Measurements from ENCODE around the gene ZNF205.

The ZNF205 gene

DNA sequence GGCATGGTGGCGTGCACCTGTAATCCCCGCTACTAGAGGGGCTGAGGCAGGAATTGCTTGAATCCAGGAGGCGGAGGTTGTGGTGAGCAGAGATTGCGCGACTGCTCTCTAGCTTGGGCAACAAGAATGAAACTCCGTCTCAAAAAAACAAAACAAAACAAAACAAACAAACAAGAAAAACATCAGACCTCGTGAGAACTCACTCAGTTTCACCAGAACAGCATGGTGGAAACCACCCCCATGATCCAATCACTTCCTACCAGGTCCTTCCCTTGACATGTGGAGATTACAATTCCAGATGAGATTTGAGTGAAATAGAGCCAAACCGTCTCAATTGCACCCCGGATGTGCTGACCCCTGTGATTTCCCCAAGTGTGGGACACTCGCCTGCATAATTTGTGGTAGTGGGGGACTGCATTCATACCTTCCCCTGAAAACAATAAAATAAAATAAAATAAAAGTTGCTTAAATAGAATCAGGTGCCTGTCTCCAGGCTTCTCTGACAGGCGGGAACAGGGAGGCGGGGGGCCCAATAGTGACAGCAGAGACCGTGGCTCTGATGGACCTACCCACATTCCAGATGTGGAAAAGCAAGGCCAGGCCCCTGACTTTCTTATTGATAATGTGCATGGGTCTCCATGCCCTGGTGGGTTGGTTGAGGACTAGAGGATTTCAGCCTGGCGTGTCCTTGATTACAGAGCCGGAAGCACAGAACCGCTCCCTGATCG lies 26.4 kb upstream of the ZNF205 start:
- no peak for DNase-seq

DNA sequence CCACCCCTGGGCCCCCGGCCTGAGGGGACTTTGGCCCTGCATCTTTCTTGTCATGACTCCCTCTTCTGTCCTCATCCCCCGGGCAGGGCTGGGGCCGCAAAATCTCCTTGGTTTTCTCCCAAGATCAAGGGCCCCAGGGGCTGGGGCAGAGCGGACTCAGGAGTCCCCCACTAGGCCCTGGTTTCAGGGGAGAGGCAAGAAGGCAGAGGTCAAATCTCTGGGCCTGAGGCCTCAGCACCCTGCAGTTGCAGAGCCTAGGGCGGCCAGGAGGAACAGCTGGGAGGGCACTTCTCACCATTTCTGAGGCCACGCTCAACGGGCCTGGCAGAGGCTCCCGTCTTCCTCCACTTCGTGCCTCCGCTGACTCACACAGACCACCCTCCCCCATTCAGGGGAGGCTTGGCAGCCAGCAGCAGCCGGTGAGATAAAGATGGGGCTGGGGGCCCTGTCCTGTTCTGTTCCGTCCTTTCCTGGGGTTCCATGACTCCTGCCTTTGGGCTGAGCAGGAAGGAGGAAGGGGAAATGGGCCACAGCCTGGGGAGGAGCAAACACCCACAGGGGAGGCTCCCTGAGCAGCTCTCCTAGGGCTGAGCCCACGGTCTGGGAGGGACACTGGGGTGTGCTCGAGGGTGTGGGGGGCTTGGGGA lies 25.7 kb upstream of the ZNF205 start:
- no peak for DNase-seq

DNA sequence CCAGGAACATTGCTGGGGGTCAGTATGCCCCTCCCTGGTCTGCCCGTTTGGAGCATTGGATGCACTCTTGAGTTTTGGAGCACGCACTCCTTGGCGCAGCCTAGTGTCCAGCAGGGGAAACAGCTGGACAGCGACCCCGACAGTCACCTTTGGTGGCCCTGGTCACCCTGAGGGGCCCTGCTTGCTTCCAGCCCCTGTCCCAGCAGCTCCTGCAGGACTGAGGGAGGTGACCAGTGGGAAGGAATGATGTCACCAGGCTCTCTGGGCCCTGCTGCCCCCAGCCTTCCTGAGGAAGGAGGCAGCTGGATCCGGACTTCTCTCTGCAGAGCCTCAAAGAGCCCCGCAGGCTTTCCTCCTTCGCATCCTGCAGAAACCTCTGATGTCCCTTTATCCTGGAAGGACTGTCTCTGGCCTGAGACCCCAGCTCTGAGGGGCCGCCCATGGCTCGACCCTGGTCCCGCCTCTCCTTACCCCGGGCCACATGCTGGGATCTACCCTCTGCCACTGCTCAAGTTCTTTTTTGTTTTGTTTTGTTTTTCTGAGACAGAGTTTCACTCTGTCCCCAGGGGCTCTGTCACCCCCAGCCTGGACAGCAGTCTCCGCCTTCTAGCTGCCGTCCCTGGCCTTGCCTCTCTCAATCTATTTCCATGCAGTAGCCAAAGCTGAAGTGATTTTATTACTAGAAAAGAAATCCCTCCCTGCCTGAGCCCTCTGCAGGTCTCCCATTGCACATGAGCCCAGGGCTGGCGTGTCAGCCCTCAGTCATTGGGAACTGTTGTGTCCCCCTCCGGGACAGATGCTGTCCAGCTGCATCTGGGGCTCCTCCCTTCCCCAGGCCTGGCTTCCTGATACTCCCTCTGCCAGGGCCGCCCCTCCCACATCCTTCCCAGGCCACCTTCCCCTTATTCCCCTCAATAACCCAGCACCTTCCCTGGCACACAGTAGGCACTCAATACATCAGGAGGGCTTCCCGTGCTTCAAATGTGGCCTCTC lies 24.8 kb upstream of the ZNF205 start:
- no peak for DNase-seq

DNA sequence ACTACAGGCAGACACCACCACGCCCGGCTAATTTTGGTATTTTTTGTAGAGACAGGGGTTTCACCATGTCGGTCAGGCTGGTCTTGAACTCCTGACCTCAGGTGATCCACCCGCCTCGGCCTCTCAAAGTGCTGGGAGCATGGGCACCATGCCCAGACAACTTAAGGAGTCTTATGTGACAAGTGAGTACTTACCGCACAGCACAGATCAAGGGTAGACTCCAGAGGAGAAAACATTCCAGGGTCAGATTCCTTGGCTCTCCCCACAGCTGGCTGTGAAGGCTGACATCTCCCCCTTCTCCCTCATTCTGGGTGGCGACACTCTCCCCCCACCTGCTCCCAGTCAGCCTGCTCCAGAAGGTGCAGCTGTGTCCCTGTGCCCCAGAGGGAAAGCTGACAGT lies 23.9 kb upstream of the ZNF205 start:
- no peak for DNase-seq

DNA sequence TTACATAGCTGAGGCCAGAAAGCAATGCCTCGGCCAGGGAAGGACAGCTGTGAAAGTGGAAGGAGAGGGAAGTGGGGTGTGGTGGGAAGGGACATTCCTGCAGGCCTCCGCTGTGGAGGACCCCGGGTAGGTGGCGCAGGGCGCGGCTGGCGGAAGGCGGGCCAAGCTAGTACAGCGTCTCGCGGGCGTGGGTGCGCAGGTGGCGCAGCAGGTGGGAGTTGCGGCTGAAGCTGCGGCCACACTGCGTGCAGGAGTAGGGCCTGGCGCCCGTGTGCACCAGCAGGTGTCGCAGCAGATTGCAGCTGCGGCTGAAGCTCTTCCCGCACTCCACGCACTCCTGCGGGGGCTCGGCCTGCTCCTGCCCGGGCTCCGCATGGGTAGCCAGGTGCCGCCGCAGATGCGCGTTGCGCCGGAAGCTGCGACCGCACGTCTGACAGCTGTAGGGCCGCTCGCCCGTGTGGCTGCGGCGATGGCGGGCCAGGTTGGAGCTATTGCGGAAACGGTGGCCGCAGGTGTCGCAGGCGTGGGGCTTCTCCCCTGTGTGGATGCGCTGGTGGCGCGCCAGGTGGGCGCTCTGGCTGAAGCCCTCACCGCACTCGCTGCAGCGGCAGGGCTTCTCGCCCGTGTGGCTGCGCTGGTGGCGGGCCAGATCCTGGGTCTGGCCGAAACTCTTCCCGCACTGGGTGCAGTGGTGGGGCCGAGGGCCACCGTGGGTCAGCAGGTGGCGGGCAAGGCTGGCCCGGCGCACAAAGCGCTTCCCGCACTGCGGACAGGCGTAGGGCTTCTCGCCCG lies 23.3 kb upstream of the ZNF205 start:
- DNase-seq = no peak

DNA sequence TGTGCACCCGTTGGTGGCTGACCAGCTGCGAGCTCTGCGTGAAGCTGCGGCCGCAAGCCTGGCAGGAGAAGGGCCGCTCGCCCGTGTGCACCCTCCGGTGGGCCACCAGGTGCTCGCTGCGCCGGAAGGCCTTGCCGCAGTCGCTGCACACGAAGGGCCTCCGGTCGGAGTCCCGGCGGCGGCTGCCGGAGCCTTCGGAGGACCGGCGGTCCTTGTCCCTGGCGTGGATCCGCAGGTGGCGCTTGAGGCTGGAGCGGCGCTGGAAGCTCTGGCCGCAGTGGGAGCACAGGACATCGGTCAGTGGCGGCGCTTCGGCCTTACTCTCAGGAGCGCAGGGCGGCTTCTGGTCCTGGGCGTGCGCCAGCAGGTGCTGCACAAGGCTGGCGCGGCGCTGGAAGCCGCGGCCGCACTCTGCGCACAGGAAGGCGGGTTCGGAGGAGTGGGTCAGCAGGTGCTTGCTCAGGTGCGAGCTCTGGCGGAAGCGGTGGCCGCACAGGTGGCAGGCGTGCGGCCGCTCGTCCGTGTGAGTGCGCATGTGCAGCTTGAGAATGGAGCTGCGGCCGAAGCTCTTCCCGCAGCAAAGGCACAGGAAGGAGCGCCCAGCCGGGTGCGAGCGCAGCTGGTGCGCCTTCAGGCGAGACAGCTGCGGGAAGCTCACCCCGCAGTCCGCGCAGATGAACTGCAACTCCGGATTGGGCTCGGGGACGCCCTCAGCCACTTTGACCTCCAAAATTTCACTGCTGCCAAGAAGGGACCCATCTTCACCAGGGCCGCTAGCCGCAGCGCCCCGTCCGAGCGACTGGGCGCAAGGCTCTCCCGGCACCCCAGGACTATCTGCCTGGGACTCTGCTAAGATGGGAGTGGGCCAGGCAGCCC lies 22.4 kb upstream of the ZNF205 start:
- peak; percentile 29 for DNase-seq

DNA sequence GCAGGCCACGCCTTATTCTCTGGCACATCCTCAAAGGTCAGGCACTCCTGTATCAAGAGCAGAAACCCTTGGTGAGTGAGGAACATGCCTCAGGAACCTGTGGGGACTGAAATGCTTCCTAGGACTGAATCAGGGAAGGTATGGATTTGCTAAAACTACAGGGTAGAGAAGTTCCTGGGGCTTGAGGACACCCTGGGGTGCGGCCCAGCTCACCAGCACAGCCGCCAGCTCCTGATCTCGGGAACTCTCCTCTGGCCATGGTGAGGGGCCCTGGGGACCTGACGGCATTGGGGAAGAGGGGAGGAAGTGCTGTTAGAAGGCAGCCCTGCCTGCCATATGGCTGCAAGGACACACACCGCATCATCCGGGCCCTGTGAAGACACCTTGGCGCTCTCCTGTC lies 20.8 kb upstream of the ZNF205 start:
- no peak for DNase-seq

DNA sequence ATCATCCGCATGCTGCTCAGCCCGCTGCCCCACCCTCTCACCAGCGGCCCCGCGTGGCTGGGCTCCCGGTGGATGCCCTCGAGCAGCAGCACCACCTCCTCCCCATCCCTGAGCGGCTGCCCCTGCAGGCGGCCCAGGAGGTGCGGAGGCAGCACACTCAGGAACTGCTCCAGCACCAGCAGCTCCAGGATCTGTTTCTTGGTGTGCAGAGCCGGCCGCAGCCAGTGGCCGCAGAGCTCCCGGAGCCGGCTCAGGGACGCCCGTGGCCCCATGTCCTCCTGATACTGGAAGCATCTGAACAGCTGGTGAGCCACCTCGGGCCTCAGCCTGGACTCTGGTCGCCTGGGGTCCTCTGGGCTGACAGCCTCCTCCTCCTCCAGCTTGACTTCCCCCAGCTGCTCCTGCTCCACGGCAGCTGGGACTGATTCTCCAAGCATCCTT lies 19.9 kb upstream of the ZNF205 start:
- no peak for DNase-seq

DNA sequence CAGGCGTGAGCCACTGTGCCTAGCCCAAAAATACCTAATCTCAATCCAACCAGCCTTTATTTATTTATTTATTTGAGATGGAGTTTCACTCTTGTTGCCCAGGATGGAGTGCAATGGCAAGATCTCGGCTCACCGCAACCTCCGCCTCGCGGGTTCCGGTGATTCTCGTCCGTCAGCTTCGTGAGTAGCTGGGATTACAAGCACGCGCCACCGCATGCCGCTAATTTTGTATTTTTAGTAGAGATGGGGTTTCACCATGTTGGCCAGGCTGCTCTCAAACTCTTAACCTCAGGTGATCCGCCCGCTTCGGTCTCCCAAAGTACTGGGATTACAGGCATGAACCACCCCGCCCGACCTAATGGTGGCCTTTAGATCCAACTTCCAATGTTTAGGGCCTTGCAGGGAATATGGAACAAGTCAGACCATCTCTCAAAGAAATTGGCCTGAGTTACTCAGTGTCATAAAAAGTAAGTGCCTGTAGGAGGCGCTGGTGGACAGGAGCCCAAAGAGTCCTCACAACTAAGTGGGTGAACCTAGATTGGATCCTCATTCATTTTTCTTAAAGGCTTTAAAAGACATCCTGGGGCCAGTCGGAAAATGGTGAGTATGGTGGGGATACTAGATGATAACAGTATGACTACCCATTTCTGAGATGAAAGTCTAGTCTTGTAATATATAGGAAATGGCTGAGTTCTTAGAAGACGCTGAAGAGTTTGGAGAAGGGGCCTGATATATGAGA lies 17.9 kb upstream of the ZNF205 start:
- DNase-seq = peak; percentile 19

DNA sequence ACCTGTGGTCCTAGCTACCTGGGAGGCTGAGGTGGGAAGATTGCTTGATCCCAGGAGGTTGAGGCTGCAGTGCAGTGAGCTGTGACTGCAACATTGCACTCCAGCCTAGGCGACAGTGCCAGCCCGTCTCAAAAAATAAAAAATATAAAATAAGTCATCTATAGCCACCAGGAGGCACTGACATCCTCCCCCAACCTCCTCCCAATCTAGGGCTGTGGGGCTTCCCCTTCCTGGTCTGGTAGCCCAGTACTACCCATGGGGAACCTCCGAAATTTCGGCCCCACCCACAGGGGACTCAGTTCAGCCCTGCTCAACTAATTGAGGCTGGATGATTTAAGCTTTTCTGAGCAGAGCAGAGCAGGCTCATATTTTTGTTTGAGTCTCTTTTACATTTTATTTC lies 16.5 kb upstream of the ZNF205 start:
- no peak for DNase-seq

DNA sequence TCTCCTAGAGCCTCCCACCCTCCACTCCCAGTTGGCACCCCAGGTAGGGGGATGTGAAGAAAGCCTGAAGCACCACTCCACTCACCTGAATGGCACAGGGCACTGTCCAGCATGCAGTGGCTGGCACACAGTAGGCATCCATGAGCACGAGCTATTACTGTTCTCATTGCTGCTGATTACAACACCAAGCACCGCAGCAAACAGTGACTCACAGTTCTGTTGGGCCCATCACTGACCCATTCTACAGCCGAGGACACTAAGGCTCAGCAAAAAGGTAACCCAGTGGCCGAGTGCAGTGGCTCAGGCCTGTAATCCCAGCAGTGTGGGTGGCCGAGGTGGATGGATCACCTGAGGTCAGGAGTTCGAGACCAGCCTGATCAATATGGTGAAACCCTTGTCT lies 16.0 kb upstream of the ZNF205 start:
- DNase-seq = no peak

DNA sequence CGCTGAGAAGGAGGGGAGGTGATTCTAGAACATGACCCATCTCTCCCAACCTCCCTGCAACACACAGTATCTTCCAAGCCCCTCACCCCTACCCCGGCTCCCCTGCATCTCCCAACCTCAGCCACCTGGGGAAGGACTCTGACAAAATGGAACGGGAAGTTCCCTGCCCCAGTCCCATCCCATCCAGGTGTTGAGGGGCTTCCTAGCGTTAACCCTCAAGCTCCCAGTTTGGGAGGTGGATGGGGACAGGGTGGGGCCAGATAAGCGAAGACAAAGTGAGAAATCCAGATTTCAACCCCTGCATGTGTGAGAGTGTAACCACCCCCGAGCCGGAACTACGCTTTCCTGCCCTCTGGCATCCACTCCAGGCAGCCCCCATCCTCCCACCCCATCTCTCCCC lies 15.1 kb upstream of the ZNF205 start:
- DNase-seq = no peak

DNA sequence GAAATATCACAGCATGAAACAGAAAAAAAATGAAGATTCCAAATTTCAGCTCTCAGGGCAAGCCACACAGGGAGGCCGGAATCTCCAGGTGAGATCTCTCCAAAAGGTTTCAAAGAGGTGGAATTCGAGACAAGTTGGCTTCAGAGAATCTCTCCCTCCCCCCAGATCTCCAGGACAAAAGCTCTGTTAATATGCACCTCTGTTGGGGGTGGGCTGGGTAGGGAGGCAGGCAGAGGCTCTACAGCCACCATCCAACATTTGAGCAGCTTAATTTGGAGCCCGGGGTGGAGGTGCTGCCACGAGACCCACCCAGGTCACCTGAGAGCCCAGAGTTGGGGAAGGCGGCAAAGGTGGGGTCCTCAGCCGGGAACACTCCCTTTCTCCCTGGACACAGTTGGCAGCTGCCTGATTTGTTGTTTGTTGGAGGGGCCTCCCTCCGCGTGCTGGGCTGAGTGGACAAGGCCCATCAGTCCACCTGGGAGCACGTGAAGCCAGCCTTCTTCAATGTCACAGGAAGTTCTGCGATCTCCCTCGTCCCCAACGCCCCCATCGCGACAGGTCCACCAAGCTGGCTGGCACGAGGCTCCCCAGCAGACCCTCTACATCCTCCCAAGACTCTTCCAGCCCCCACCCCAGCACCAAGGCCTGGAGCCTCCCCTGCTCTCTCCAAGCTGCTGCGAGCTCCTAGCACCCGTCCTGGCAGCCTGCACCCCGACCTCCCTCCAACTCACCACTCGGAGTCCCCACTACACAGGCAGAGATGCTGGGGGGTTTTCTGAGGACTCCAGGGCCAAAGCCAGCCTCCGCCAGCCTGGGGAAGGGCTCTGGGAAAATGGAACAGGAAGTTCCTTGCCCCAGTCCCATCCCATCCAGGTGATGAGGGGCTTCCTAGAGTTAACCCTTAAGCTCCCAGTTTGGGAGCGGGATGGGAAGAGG lies 13.7 kb upstream of the ZNF205 start, which contains the start of gene ZSCAN10:
TSS of gene ZSCAN10 (minus strand) at position 836 of the 936 bp plus-strand sequence. CDS start 6,357 bp downstream, outside the sequence.
- DNase-seq = no peak

DNA sequence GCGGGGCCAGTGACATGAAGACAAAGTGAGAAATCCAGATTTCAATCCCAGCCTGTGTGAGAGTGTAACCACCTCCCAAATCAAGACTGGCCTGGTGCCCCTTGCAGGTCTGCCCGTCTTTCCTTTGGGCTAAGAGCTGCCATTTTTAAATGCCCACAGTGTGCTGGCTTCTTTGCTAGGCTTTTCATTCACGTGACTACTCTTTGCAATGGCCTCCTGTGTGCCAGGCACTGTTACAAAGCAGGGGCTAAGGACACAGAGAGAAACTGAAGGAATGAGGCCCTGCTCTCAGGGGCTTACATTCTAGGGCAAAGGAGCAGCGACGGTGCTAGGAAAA lies 13.0 kb upstream of the ZNF205 start:
- DNase-seq = no peak

DNA sequence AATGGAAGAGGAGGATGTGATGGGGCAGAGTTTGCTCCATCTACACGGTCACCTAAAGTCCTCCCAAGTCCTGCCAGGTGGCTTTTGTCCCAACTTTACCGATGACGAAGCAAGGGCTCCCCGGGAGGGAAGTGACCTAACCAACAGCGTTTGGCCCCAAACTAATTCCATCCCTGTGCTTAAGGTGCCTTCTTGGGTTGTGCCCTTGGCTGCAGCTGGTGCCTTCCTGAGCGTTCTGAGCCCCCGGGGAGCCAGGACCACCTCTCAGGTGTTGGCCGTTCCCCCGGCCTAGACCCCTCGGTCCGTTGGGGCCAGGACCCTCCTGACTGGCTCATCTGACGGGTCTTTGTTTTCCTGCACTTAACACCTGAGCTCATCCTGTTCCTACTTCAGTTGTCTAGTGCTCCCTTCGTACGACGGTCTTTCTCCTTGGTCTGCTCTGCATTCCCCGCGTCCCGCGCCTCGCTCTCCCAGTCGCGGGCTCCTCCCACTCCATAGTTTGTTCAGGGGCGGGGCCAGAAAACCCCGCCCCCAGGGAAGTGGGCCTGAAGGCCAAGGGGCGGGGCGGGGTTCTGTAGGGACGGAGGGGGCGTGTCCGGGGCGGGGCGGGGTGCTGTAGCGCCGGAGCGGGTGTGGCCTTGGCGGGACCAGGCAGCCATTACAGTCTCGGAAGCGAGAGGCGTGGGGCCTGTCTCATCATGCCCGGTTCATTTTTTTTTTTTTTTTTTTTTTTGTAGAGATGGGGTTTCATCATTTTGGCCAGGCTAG lies 12.5 kb upstream of the ZNF205 start:
- peak; percentile 31 for DNase-seq

DNA sequence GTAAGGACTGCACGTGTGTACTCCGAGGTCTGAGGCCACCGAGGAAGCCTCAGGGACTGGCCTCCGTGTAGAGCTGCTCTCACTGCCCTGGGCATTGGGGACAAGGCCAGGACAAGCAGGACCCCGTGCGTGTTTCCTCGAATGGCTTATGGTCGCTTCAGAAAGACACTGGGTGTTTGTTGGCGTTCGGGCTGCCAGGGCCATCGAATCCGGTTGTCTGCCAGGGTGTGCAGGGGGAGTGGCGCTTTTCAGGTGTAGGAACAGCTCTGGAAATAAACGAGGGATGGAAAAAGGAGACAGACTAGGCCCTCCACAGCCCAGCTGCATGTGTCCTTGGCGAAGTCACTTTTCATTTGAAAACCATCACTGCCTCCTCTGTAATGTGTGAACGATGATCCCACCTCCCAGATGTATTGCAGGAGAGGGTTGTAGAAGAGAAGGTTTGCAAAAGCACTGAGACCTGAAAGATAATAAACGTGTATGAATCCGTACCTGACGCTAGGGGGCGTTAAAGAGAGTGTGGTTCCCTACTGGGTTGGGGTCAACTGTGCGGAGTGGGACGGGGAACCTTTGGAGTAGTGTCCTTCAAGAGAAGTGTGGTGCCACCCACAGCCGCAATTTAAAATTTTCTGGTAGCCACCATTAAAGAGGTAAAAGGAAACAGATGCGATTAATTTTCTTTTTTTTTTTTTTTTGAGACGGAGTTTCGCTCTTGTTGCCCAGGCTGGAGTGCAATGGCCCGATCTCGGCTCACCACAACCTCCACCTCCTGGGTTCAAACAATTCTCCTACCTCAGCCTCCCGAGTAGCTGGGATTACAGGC lies 11.2 kb upstream of the ZNF205 start:
- no peak for DNase-seq

DNA sequence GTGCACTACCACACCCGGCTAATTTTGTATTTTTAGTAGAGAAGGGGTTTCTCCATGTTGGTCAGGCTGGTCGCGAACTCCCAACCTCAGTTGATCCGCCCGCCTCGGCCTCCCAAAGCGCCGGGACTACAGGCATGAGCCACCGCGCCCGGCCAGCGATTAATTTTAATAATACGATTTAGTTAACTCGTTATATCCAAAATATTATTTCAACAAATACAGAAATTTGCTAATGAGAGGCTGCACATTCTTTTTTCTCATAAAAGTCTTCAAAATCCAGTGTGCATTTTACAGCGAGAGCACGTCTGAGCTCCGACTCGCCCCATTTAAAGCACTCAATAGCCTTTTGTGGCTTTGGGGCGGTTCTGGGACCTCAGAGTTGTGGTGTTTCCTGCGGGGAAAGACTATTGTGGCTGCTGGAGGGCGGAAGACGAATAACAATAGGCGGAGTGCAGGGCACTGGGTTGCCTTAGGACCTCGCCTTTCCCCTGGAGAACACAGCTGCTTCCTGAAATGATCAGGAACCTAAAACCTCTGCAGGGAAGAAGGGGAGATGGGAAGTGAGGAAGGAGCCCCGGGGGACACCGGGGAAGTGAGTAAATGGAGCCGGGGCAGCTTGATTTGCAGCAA lies 10.4 kb upstream of the ZNF205 start:
- no peak for DNase-seq

Data from NCI-H510A treated with DMSO at 0.1 percent for 48 hours (cell line).